Fibroblast of lung (primary cell): ENCODE measurements around the gene NPEPL1. TPM values are rescaled to one million over a fixed set of nuclear protein-coding genes. Genes with fewer than 3 reads are reported as not detected.
A peak's percentile ranks its signal among the peaks of the same experiment; 100 is the strongest.

Experiments
- DNase-seq, 2 donors: peaks; one replicate each; pipeline versions ENCODE4 v3.0.0 to v3.0.0-alpha.2; 2010; ENCODE audit warnings: low read depth in 2 of 2
- H2AFZ ChIP-seq: 2 replicates; pipeline ENCODE4 v1.5.1; 2012; ENCODE audit warnings: low read length, control low read depth, inconsistent platforms
- H3K27ac ChIP-seq: 2 replicates; pipeline ENCODE4 v1.5.1; 2011; ENCODE audit warnings: low read length, control low read depth; ENCODE audit not compliant: insufficient read depth
- H3K27me3 ChIP-seq: 2 replicates; pipeline ENCODE4 v1.5.1; 2011; ENCODE audit warnings: mild to moderate bottlenecking, low read length; ENCODE audit not compliant: control insufficient read depth, insufficient read depth
- H3K36me3 ChIP-seq: 2 replicates; pipeline ENCODE4 v1.5.1; 2011; ENCODE audit warnings: low read length; ENCODE audit not compliant: control insufficient read depth, insufficient read depth
- H3K4me1 ChIP-seq: 2 replicates; pipeline ENCODE4 v1.5.1; 2011; ENCODE audit warnings: low read length; ENCODE audit not compliant: control insufficient read depth, insufficient read depth; ENCODE audit errors: extremely low read depth
- H3K4me2 ChIP-seq: 2 replicates; pipeline ENCODE4 v1.5.1; 2011; ENCODE audit warnings: low read length, control low read depth; ENCODE audit not compliant: insufficient read depth; ENCODE audit errors: extremely low read depth
- H3K4me3 ChIP-seq, 4 experiments: fragments of 200-600 bp in 1 of 4; sonication (generic) in 1 of 4; replicated peaks in 1 of 4; 2 replicates each; pipeline ENCODE4 v1.5.1; 2011 to 2016; ENCODE audit warnings: low read length in 4 of 4, low read depth in 3 of 4, mild to moderate bottlenecking in 3 of 4, control low read depth in 2 of 4, inconsistent platforms in 1 of 4, mixed read lengths in 1 of 4; ENCODE audit not compliant: insufficient read depth in 1 of 4; ENCODE audit errors: control extremely low read depth in 1 of 4
- H3K79me2 ChIP-seq: 2 replicates; pipeline ENCODE4 v1.5.1; 2012; ENCODE audit warnings: mild to moderate bottlenecking, low read length, inconsistent platforms; ENCODE audit not compliant: control insufficient read depth, insufficient read depth
- H3K9ac ChIP-seq: 2 replicates; pipeline ENCODE4 v1.5.1; 2011; ENCODE audit warnings: mild to moderate bottlenecking, low read length, control low read depth; ENCODE audit not compliant: insufficient read depth
- H3K9me3 ChIP-seq: 2 replicates; pipeline ENCODE4 v1.5.1; 2012; ENCODE audit warnings: low read depth, low read length; ENCODE audit not compliant: control insufficient read depth, insufficient read depth
- H4K20me1 ChIP-seq: 2 replicates; pipeline ENCODE4 v1.5.1; 2011; ENCODE audit warnings: low read length; ENCODE audit not compliant: control insufficient read depth, insufficient read depth; ENCODE audit errors: extremely low read depth
- EZH2 ChIP-seq: IDR thresholded peaks from 2 replicates; pipeline ENCODE4 v1.5.1; 2012; ENCODE audit warnings: low read length, control low read depth, mild to moderate bottlenecking; ENCODE audit errors: missing control alignments
- polyA plus RNA-seq, 2 donors: library from polyadenylated mRNA; depleted of rRNA in 1 of 2; stranded (reverse) in 1 of 2; unstranded in 1 of 2; fragments of >200 nt; gene quantifications; 2 replicates each; pipeline ENCODE4 v1.2.1, GENCODE V29; 2011 to 2012; ENCODE audit warnings: missing spikeins in 1 of 2
- total RNA-seq: library from RNA; depleted of rRNA; stranded (reverse); fragments of >200 nt; gene quantifications from 2 replicates; pipeline ENCODE4 v1.2.1, GENCODE V29; 2014
- TF ChIP-seq, protein P1 (sequence below), 2 donors: IDR thresholded peaks in 1 of 2; conservative IDR thresholded peaks in 1 of 2; 1 replicate in 1 of 2; 2 replicates in 1 of 2; pipeline ENCODE4 v1.5.1; 2011 to 2012; ENCODE audit warnings: low read length in 2 of 2, control low read depth in 1 of 2, inconsistent platforms in 1 of 2, low read depth in 1 of 2, mild to moderate bottlenecking in 1 of 2

The NPEPL1 gene
- total and polyA plus RNA-seq, 2 donors (not counting 1 experiment from before 2014, with no cell fraction given) = 2.9 to 24.6 TPM

DNA sequence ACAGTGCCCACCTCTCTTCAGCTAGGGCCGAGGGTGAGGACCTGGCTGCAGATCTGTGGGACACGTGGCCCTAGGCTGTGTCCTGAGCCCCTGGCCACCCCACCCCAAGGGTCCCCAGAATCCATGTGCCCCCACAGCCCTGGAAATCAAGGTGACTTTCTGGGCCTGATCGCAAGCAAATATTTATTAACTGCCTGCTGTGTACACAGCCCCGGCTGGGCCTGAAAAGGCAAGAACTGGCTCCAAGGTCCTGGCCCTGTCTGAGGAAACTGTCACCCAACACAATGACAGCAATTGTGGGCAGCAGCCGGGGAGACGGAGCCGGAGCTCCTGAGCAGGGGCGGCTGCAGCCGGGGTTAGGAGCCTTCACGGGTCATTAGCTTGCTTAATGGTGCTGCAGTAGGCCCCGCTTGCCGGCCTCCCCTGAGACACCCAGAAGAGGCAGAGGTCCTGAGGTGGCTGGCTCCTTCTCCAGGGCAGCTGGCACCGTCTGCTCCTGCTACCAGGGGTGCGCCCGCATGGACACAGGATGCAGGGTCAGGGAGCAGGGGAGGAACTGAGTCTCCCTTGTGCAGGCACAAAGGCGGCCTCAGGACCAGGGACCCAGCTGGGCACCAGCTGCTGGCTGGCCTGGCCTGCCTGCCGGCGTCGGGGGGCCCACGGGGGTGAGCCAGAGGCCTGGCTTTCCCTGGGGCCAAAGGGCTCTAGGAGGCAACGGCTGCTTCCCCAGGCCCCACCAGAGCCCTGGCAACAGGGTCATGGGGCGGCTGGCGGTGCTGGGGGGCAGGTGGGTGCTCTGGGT, 24.1 kb downstream of the NPEPL1 start:
- peak in 1 of 2 donors; percentile 21 for DNase-seq
- no peaks in the 10 kb centered on the region for H3K36me3 ChIP-seq
- no peak overlapping the region for H3K9ac ChIP-seq
- H4K20me1 ChIP-seq = no peaks in the 10 kb centered on the region
- H3K4me2 ChIP-seq = no peak overlapping the region
- no peak overlapping the region for H2AFZ ChIP-seq
- H3K4me1 ChIP-seq = no peaks in the 10 kb centered on the region
- H3K27ac ChIP-seq = no peak overlapping the region
- no peaks in the 10 kb centered on the region for H3K79me2 ChIP-seq
- H3K27me3 ChIP-seq = no peaks in the 10 kb centered on the region
- H3K4me3 ChIP-seq = no peak overlapping the region
- H3K9me3 ChIP-seq = no peaks in the 10 kb centered on the region
- TF ChIP-seq, protein P1, sequence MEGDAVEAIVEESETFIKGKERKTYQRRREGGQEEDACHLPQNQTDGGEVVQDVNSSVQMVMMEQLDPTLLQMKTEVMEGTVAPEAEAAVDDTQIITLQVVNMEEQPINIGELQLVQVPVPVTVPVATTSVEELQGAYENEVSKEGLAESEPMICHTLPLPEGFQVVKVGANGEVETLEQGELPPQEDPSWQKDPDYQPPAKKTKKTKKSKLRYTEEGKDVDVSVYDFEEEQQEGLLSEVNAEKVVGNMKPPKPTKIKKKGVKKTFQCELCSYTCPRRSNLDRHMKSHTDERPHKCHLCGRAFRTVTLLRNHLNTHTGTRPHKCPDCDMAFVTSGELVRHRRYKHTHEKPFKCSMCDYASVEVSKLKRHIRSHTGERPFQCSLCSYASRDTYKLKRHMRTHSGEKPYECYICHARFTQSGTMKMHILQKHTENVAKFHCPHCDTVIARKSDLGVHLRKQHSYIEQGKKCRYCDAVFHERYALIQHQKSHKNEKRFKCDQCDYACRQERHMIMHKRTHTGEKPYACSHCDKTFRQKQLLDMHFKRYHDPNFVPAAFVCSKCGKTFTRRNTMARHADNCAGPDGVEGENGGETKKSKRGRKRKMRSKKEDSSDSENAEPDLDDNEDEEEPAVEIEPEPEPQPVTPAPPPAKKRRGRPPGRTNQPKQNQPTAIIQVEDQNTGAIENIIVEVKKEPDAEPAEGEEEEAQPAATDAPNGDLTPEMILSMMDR (conservative IDR thresholded peaks at IDR 0.05 in 1 of 2, IDR thresholded peaks at IDR 0.05 in 1 of 2; ENCODE audit: low read depth in 1 of 2, low read length in 2 of 2) = no peak
- TF ChIP-seq EZH2 = no peak

DNA sequence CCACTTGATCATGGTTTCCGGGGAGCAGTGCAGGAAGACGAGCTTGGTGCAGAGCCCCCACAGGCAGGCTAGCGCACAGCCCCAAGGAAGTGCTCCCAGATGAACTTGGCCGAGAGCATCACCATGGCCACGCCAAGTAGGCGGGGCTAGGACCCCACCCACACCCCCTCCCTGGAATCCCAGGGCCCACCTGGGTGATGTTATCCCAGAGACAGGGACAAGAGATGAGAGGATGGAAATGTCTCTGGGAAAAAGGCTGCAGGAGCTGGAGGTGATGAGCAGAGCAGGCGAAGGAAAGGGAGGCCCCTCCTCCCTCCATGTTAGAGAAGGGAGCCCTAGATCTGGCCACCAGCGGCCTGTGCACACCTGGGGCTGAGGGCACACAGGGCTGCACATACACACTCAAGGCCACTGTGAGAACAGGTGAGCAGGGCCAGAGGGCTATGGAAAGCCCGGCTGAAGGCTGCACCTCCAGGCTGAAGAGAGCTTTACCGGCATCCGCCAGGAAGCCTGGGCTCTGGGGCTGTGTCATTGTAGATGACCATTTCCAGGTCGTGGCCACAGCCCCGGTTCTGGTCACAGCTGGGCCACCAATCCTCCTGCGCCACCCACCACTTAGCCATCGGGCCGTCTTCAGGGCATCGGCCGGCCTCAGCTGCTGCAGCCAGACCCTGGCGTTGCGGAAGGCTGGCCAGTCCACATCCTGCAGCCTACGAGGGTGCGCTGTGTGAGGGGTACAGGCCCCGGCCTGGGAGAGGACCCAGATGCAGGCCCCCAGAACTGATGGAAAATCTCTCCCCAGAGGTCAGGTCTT, 24.9 kb downstream of the NPEPL1 start:
- H2AFZ ChIP-seq = no peak overlapping the region
- H3K4me1 ChIP-seq = no peaks in the 10 kb centered on the region
- no peak for TF ChIP-seq EZH2
- TF ChIP-seq, protein P1 (conservative IDR thresholded peaks at IDR 0.05 in 1 of 2, IDR thresholded peaks at IDR 0.05 in 1 of 2; ENCODE audit: low read depth in 1 of 2, low read length in 2 of 2) = no peak
- no peak overlapping the region for H3K4me2 ChIP-seq
- H3K4me3 ChIP-seq = no peak overlapping the region
- H4K20me1 ChIP-seq = no peaks in the 10 kb centered on the region
- no peak overlapping the region for H3K27ac ChIP-seq
- H3K9me3 ChIP-seq = no peaks in the 10 kb centered on the region
- no peaks in the 10 kb centered on the region for H3K79me2 ChIP-seq
- no peaks in the 10 kb centered on the region for H3K27me3 ChIP-seq
- H3K36me3 ChIP-seq = no peaks in the 10 kb centered on the region
- DNase-seq = no peak
- no peak overlapping the region for H3K9ac ChIP-seq

DNA sequence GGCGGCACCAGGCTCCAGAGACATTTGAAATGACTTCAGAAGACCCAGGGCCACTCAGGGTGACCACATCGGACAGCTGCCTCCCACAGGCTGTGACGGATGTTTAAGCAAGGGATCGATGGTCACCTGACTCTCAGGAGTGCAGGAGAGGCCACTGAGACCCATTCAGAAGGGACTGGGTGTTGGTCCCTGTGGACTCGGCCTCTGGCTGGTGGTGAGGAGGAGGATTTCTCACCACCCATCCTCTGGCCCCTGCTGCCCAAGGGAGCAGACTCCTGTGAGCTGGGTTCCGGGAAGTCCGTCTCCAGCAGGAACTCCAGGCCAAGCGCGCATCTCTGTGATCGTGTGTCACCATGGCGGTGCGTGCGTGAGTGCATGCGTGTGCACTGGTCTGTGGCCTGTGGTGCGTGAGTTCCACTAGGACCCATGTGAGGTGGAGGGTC, 25.5 kb downstream of the NPEPL1 start:
- DNase-seq = no peak
- no peaks in the 10 kb centered on the region for H3K4me1 ChIP-seq
- H3K79me2 ChIP-seq = no peaks in the 10 kb centered on the region
- H4K20me1 ChIP-seq = no peaks in the 10 kb centered on the region
- H3K36me3 ChIP-seq = no peaks in the 10 kb centered on the region
- H3K27ac ChIP-seq = no peak overlapping the region
- H2AFZ ChIP-seq = no peak overlapping the region
- no peak overlapping the region for H3K4me2 ChIP-seq
- no peak overlapping the region for H3K9ac ChIP-seq
- H3K27me3 ChIP-seq = peaks cover 2% of the 10 kb centered on the region
- no peak overlapping the region for H3K4me3 ChIP-seq
- no peak for TF ChIP-seq EZH2
- TF ChIP-seq, protein P1 (conservative IDR thresholded peaks at IDR 0.05 in 1 of 2, IDR thresholded peaks at IDR 0.05 in 1 of 2; ENCODE audit: low read depth in 1 of 2, low read length in 2 of 2) = no peak
- H3K9me3 ChIP-seq = no peaks in the 10 kb centered on the region
